H1 (cell line): Measurements from ENCODE around the gene GDAP1L1. TPM values are rescaled to one million over a fixed set of nuclear protein-coding genes. Genes with fewer than 3 reads are reported as not detected.

ENCODE experiments used
- CTCF ChIA-PET: fragments of 300-600 bp; sonication (Branson Sonifier 250); formaldehyde crosslinking; loops from one replicate; lab custom pipeline; 2021; ENCODE audit not compliant: partially characterized antibody; lab: Charles Lee
- POLR2A ChIA-PET: fragments of 300-600 bp; sonication (Branson Sonifier 250); formaldehyde crosslinking; loops from one replicate; lab custom pipeline; 2021; ENCODE audit warnings: inconsistent platforms; ENCODE audit not compliant: partially characterized antibody; lab: Charles Lee
- DNase-seq, 2 experiments: peaks; one replicate each; pipeline versions ENCODE4 v3.0.0 to v3.0.0-alpha.2; 2010 to 2022; ENCODE audit warnings: low spot score in 2 of 2, low read depth in 1 of 2, mixed read lengths in 1 of 2
- FAIRE-seq: peaks from 2 replicates; lab custom pipeline; 2011; peaks lifted over from hg19 to GRCh38; lab: Jason Lieb, UNC
- H2AFZ ChIP-seq: 2 replicates; pipeline ENCODE4 v1.8.1; 2012; ENCODE audit warnings: low read length, inconsistent platforms
- H2AK5ac ChIP-seq: 2 replicates; pipeline ENCODE4 v1.6.1; 2013; ENCODE audit warnings: low read depth, low read length
- H2BK120ac ChIP-seq: replicated peaks from 2 replicates; pipeline ENCODE3; 2013; ENCODE audit warnings: low read depth, low read length, inconsistent platforms
- H2BK12ac ChIP-seq: 2 replicates; pipeline ENCODE4 v1.6.1; 2013; ENCODE audit warnings: low read depth, low read length
- H2BK15ac ChIP-seq: 2 replicates; pipeline ENCODE4 v1.6.1; 2013; ENCODE audit warnings: low read length
- H2BK20ac ChIP-seq: 2 replicates; pipeline ENCODE4 v1.6.1; 2013; ENCODE audit warnings: low read length
- H2BK5ac ChIP-seq: 2 replicates; pipeline ENCODE4 v1.6.1; 2013; ENCODE audit warnings: low read depth, low read length
- H3K14ac ChIP-seq: 2 replicates; pipeline ENCODE4 v1.6.1; 2013; ENCODE audit warnings: inconsistent platforms; ENCODE audit not compliant: insufficient read length
- H3K18ac ChIP-seq: 2 replicates; pipeline ENCODE4 v1.6.1; 2013; ENCODE audit warnings: low read length; ENCODE audit errors: extremely low read depth
- H3K23ac ChIP-seq: 2 replicates; pipeline ENCODE4 v1.6.1; 2013; ENCODE audit warnings: inconsistent platforms; ENCODE audit not compliant: insufficient read length
- H3K23me2 ChIP-seq: 2 replicates; pipeline ENCODE4 v1.6.1; 2013; ENCODE audit warnings: low read depth, low read length
- H3K27ac ChIP-seq: 2 replicates; pipeline ENCODE4 v1.6.1; 2011; ENCODE audit warnings: low read depth, low read length, inconsistent platforms
- H3K27me3 ChIP-seq, 4 experiments: replicated peaks in 1 of 4; 1 replicate in 1 of 4; 2 replicates in 3 of 4; pipeline versions ENCODE4 v1.6.1 to v1.8.1; 2011 to 2013; ENCODE audit warnings: low read length in 3 of 4, mild to moderate bottlenecking in 3 of 4, inconsistent platforms in 2 of 4, mixed read lengths in 2 of 4, moderate library complexity in 1 of 4; ENCODE audit not compliant: control insufficient read depth in 3 of 4, insufficient read depth in 3 of 4; ENCODE audit errors: extremely low read depth in 1 of 4
- H3K36me3 ChIP-seq, 4 experiments: 2 replicates each; pipeline versions ENCODE4 v1.6.1 to v1.8.1; 2011 to 2013; ENCODE audit warnings: mild to moderate bottlenecking in 4 of 4, low read length in 3 of 4, moderate library complexity in 2 of 4, control low read depth in 1 of 4, inconsistent platforms in 1 of 4; ENCODE audit not compliant: insufficient read depth in 4 of 4, control insufficient read depth in 2 of 4
- H3K4ac ChIP-seq: replicated peaks from 2 replicates; pipeline ENCODE3; 2013; ENCODE audit warnings: low read length, low read depth, mixed read lengths, inconsistent platforms; ENCODE audit not compliant: insufficient read length
- H3K4me1 ChIP-seq, 4 experiments: replicated peaks in 1 of 4; 1 replicate in 1 of 4; 2 replicates in 3 of 4; pipeline versions ENCODE4 v1.6.1 to v1.8.1; 2011 to 2013; ENCODE audit warnings: low read length in 3 of 4, inconsistent platforms in 2 of 4, mixed read lengths in 1 of 4; ENCODE audit not compliant: insufficient read depth in 4 of 4, control insufficient read depth in 3 of 4
- H3K4me2 ChIP-seq, 2 experiments: 2 replicates each; pipeline versions ENCODE4 v1.6.1 to v1.8.1; 2011 to 2013; ENCODE audit warnings: low read depth in 2 of 2, low read length in 2 of 2, control low read depth in 1 of 2, inconsistent platforms in 1 of 2, mild to moderate bottlenecking in 1 of 2; ENCODE audit not compliant: insufficient read depth in 1 of 2
- H3K4me3 ChIP-seq, 4 experiments: fragments of 200-600, 300-600 bp in 1 of 4; sonication (generic), shearing (Covaris generic), sonication (Bioruptor Twin) in 1 of 4; 2 replicates each; pipeline versions ENCODE4 v1.5.1 to v1.8.1; 2011 to 2016; ENCODE audit warnings: low read length in 4 of 4, low read depth in 3 of 4, control low read depth in 2 of 4, inconsistent platforms in 2 of 4, mild to moderate bottlenecking in 2 of 4, mixed read lengths in 1 of 4, moderate library complexity in 1 of 4; ENCODE audit not compliant: insufficient read depth in 2 of 4; ENCODE audit errors: extremely low read depth in 1 of 4
- H3K56ac ChIP-seq: replicated peaks from 2 replicates; pipeline ENCODE3; 2013; ENCODE audit warnings: low read depth, mild to moderate bottlenecking, mixed read lengths, low read length, inconsistent platforms; ENCODE audit not compliant: insufficient read length
- H3K79me1 ChIP-seq: 2 replicates; pipeline ENCODE4 v1.6.1; 2013; ENCODE audit warnings: low read depth, low read length, control low read depth
- H3K79me2 ChIP-seq, 2 experiments: 2 replicates each; pipeline versions ENCODE4 v1.6.1 to v1.8.1; 2012 to 2013; ENCODE audit warnings: low read length in 2 of 2, mild to moderate bottlenecking in 2 of 2, inconsistent platforms in 1 of 2; ENCODE audit not compliant: insufficient read depth in 2 of 2, control insufficient read depth in 1 of 2
- H3K9ac ChIP-seq, 4 experiments: replicated peaks in 1 of 4; 1 replicate in 1 of 4; 2 replicates in 3 of 4; pipeline versions ENCODE4 v1.6.1 to v1.8.1; 2011 to 2013; ENCODE audit warnings: low read depth in 3 of 4, low read length in 3 of 4, control low read depth in 2 of 4, mild to moderate bottlenecking in 2 of 4, moderate library complexity in 2 of 4, inconsistent platforms in 1 of 4; ENCODE audit errors: extremely low read depth in 1 of 4
- H3K9me3 ChIP-seq, 2 experiments: 2 replicates each; pipeline versions ENCODE4 v1.6.1 to v1.8.1; 2012 to 2013; ENCODE audit warnings: mild to moderate bottlenecking in 2 of 2, moderate library complexity in 2 of 2, control low read depth in 1 of 2, inconsistent platforms in 1 of 2, low read depth in 1 of 2, low read length in 1 of 2, mixed read lengths in 1 of 2; ENCODE audit not compliant: insufficient read depth in 2 of 2
- H4K20me1 ChIP-seq, 2 experiments: replicated peaks in 1 of 2; 2 replicates each; pipeline versions ENCODE3 to v1.8.1; 2011 to 2013; ENCODE audit warnings: inconsistent platforms in 2 of 2, low read length in 2 of 2, mild to moderate bottlenecking in 1 of 2; ENCODE audit not compliant: insufficient read depth in 2 of 2, control insufficient read depth in 1 of 2
- H4K5ac ChIP-seq: 2 replicates; pipeline ENCODE4 v1.6.1; 2013; ENCODE audit warnings: low read length, low read depth, mixed read lengths, inconsistent platforms; ENCODE audit not compliant: insufficient read length
- H4K8ac ChIP-seq: 2 replicates; pipeline ENCODE4 v1.8.0; 2013; ENCODE audit warnings: mild to moderate bottlenecking, moderate library complexity, low read length, inconsistent platforms; ENCODE audit not compliant: insufficient read depth; ENCODE audit errors: extremely low read depth
- H4K91ac ChIP-seq: replicated peaks from 2 replicates; pipeline ENCODE3; 2013; ENCODE audit warnings: low read length, mixed read lengths, inconsistent platforms; ENCODE audit not compliant: insufficient read length
- CTCF ChIP-seq, 3 experiments: IDR thresholded peaks; 1 replicate in 2 of 3; 2 replicates in 1 of 3; pipeline versions ENCODE4 v1.5.1 to v1.6.1; 2011; ENCODE audit warnings: low read length in 3 of 3, mild to moderate bottlenecking in 3 of 3, inconsistent platforms in 2 of 3, low read depth in 1 of 3, moderate library complexity in 1 of 3; ENCODE audit not compliant: insufficient read depth in 1 of 3; ENCODE audit errors: control extremely low read depth in 1 of 3
- RAD21 ChIP-seq, 2 experiments: IDR thresholded peaks in 1 of 2; conservative IDR thresholded peaks in 1 of 2; 2 replicates each; pipeline ENCODE4 v1.6.1; 2011; ENCODE audit warnings: low read depth in 2 of 2, low read length in 2 of 2, improper control_type of control experiment in 1 of 2, inconsistent platforms in 1 of 2, mild to moderate bottlenecking in 1 of 2, moderate library complexity in 1 of 2
- SUZ12 ChIP-seq: fragments of 200-600 bp; sonication (generic); IDR thresholded peaks from 2 replicates; pipeline ENCODE4 v1.6.1; 2012; ENCODE audit warnings: mild to moderate bottlenecking, inconsistent platforms, low read length, moderate library complexity, mixed read lengths
- YY1 ChIP-seq: IDR thresholded peaks from 2 replicates; pipeline ENCODE4 v1.6.1; 2011; ENCODE audit warnings: low read depth, mild to moderate bottlenecking, low read length
- WGBS, 2 experiments: shearing (Covaris generic) in 1 of 2; methylation state at CpG; one replicate each; pipeline versions ENCODE4 v1.1.6 to v1.1.7; 2013 to 2015; ENCODE audit warnings: low lambda C conversion rate in 2 of 2, mixed read lengths in 2 of 2, inconsistent platforms in 1 of 2, low coverage in 1 of 2, missing lambda C conversion rate in 1 of 2; ENCODE audit not compliant: insufficient replicate concordance in 2 of 2, insufficient coverage in 1 of 2, insufficient read length in 1 of 2; ENCODE audit errors: extremely low coverage in 1 of 2, missing lambda C conversion rate in 1 of 2; 5-methylcytosine and 5-hydroxymethylcytosine counted together
- polyA plus RNA-seq, 7 experiments: library from polyadenylated mRNA; depleted of rRNA in 3 of 7; stranded (reverse) in 5 of 7; unstranded in 2 of 7; fragments of >200 nt in 5 of 7; fragments of 200-250 nt in 2 of 7; gene quantifications; 1 replicate in 5 of 7; 2 replicates in 1 of 7; 4 replicates in 1 of 7; pipeline versions ENCODE4 v1.2.1 to v1.2.3, GENCODE V29; 2011 to 2013; ENCODE audit warnings: missing spikeins in 2 of 7, mixed read lengths in 2 of 7
- total RNA-seq: library from RNA; stranded (reverse); fragmentation: NEBNext Ultra II Directional; extraction: Animal tissue kit (Norgen Biotek cat#: 25700); gene quantifications from 2 replicates; pipeline ENCODE4 v1.2.1, GENCODE V29; 2021

GDAP1L1 gene
- total and polyA plus RNA-seq, 2 of the 8 experiments (the other 6 are each of a cell fraction or from before 2014, with no cell fraction given): 8.5 to 63.1 TPM

GRCh38 chr20:44215125-44215524 is 32.0 kb upstream of the GDAP1L1 start:
- H2BK15ac ChIP-seq: no peak overlapping the region
- no peaks in the 10 kb centered on the region for H3K9me3 ChIP-seq
- FAIRE-seq: no peak
- no peak overlapping the region for H3K4me3 ChIP-seq
- H3K18ac ChIP-seq: no peak overlapping the region
- POLR2A ChIA-PET: no interaction called here
- H2BK5ac ChIP-seq: no peak overlapping the region
- WGBS, 2 experiments: 63% methylated on average over 7 of the region's 7 CpGs; no CpG with 5 or more reads in 1 of the 2 experiments
- no peak overlapping the region for H2BK120ac ChIP-seq
- peak in 1 of 2 experiments; percentile 74 for DNase-seq
- H2AFZ ChIP-seq: no peak overlapping the region
- peaks cover 0 to 3% of the 10 kb centered on the region in 2 experiments for H4K20me1 ChIP-seq
- TF ChIP-seq YY1 (0 out of 2 replicates have a peak, but pooled peaks have one; percentile 38), SUZ12 (no peak), CTCF (IDR thresholded peaks at IDR 0.05; ENCODE audit: control extremely low read depth in 1 of 3, insufficient read depth in 1 of 3, low read depth in 1 of 3, low read length in 3 of 3) (peak; percentile 86 to 89 (median 86)), RAD21 (IDR thresholded peaks at IDR 0.05 in 1 of 2, conservative IDR thresholded peaks at IDR 0.05 in 1 of 2; ENCODE audit: low read depth in 2 of 2, low read length in 2 of 2) (peak; percentile 89 to 90)
- no peak overlapping the region for H3K4ac ChIP-seq
- no peaks in the 10 kb centered on the region for H3K27me3 ChIP-seq
- H2BK12ac ChIP-seq: no peak overlapping the region
- H3K27ac ChIP-seq: no peak overlapping the region
- no peak overlapping the region for H4K8ac ChIP-seq
- no peak overlapping the region for H3K23ac ChIP-seq
- H3K4me2 ChIP-seq: no peak overlapping the region
- CTCF ChIA-PET: interaction anchor here (0.6 to 11.2 kb wide), 37 partner anchors 8 to 394 kb away, joined by 3 to 153 read pairs (median 6); partner anchors contain the start of genes FITM2 and GDAP1L1
- H3K79me2 ChIP-seq: peaks cover 0 to 7% of the 10 kb centered on the region in 2 experiments; a peak in 1 of 4 replicates
- peaks cover 0 to 4% (median 3%) of the 10 kb centered on the region in 4 experiments; a peak in 6 of 7 replicates for H3K4me1 ChIP-seq
- H3K23me2 ChIP-seq: peaks cover 3% of the 10 kb centered on the region
- H3K56ac ChIP-seq: no peak overlapping the region
- no peak overlapping the region for H2AK5ac ChIP-seq
- no peaks in the 10 kb centered on the region for H3K36me3 ChIP-seq
- no peak overlapping the region for H3K14ac ChIP-seq
- 0 out of 2 replicates have a peak, but pooled peaks cover 3% of the 10 kb centered on the region for H3K79me1 ChIP-seq
- no peak overlapping the region; a peak in 1 of 7 replicates for H3K9ac ChIP-seq
- no peak overlapping the region for H4K91ac ChIP-seq
- no peak overlapping the region for H4K5ac ChIP-seq
- no peak overlapping the region for H2BK20ac ChIP-seq
